DMS153 treated with DMSO at 0.1 percent for 48 hours (cell line): ENCODE results near the gene NGEF.

Source experiments
- DNase-seq: peaks from one replicate; lab custom pipeline; 2025; ENCODE audit not compliant: unreplicated experiment; lab: John Stamatoyannopoulos, UW

NGEF gene

DNA sequence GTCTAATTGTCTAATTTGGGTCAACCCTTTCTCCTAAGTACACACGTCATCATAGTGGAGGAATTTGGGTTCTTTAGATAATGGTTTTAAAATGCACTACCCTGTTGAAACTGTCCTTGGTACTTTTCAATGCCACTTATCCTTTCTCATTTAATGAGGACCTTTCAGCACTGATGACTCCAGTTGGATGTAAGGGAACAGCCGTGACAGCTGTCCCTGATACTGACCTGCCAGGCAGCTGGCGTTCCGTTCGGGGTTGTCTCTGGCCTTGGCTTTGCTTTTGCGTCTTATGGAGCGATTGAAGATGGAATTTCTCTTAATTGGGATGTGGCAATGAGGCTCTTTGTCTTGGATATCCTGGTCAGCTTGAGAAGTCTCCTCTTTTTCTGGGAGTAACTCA, 38.7 kb downstream of the NGEF start:
- no peak for DNase-seq

DNA sequence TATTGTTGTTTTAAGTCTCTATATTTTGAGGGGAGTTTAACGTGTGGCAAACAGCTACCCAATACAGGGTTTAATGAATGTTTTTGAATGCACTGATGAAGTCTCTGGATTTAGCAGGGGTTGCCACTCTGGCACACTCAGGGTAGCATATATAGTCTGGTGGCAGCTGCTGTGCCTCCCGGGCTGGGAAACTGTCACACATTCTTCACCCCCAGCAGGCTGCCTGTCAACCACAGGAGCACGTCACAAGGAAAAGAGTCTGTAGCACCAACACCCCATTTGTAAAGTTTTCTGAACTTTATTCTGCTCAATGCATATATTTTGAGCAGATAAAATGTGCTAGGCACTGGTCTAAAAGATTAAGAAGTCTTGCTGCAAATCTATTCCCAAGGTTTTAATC, 39.3 kb downstream of the NGEF start:
- DNase-seq, result no peak

DNA sequence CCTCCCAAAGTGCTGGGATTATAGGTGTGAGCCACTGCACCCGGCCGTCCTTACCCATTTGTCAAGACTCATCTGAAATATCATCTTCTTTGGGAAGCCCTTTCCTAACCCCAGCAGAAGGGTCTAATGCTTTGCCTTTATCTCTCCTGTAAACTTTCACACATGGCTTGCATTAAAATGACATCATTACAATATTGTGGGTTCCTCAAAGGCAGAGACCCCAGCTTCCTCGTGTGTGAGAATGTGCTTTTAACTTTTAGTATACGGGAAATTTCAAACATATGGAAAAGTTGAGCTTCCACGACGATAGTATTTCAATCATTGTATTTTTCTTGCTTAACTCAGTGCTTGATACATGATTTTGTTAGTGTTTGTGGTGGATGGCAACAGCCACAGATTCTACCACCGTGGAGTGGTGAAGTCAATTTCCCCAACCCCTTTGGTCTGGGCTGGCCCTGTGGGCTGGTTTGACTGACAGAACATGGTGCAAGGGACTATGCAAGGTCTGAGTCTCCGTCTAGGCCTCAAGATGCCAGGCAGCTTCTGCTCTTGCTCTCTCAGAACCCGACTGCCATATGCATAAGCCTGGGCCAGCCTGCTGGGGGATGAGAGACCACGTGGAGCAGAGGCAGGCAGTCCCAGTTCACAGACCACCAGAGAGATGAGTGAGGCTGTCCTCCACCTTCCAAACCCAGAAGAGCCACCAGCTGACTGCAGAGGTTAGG, 39.9 kb downstream of the NGEF start:
- no peak for DNase-seq

DNA sequence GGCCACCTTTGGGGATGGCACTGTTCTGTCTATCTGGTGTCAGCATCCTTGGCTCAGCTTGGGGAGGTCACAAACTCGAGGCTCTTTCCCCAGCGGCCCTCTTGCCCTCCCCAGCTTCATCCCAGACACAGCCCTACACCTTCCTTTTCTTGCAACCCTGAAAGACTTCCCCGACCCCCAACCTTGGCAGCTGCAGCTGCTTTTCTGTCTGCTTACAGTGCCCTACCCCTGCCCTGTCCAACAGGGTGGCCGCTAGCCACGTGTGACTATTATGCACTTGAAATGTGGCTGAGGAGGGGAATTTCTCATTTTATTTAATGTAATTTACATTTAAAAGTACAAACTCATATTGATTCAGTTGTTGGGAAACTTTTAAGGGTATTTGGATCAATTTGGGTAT, 41.3 kb downstream of the NGEF start:
- no peak for DNase-seq

DNA sequence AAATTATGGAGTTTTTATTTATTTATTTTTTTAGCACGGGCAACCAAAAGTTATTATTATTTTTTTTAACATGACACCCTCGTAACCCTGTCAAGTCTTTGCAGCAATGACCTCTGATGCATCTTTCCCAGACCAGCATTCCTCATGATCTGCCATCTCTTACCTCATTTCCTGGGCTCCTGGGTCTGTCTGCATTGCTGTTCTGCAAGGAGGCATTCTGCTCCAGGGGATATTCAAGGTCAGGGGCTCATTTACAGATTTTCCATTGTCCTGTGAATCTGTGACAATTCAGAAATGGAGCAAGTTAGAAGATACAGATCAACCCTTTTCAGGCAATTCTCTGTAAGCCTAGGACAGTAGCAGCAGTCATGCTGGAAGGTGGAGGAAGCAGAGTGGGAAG, 43.0 kb downstream of the NGEF start:
- no peak for DNase-seq

DNA sequence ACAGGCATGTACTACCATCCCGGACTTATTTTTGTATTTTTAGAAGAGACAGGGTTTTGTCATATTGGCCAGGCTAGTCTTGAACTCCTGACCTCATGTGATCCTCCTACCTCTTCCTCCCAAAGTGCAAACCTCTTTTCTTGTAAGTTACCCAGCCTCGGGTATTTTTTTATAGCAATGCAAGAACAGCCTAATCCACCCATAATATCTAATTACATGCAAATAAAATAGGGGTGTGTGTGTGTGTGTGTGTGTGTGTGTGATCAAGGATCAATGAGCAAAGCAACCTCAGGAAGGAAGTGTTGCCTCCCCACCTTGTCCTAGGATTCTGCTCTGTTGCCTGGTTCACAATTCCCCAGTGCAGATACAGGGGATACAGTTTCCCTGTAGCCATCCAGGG, 45.6 kb downstream of the NGEF start:
- DNase-seq, result no peak

DNA sequence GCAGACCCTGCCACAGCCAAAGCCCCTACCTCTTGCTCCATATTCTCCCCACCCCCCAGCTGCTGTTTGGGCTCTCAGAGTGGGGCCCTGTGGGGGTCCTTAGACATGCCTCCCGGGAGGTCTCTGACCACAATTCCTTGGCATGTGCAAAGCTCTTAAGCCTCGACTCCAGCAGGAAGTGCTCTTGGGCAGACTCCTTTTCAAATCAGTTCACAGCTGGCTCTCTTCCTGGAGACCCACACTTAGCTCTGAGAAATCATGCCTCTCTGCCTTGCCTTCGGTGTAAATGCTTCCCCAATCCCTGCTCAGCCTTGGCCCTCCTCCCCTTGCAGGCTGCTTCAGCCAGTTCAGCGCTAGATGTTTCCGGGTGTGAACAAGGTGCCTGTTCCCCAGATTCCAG, 46.9 kb downstream of the NGEF start:
- no peak for DNase-seq

DNA sequence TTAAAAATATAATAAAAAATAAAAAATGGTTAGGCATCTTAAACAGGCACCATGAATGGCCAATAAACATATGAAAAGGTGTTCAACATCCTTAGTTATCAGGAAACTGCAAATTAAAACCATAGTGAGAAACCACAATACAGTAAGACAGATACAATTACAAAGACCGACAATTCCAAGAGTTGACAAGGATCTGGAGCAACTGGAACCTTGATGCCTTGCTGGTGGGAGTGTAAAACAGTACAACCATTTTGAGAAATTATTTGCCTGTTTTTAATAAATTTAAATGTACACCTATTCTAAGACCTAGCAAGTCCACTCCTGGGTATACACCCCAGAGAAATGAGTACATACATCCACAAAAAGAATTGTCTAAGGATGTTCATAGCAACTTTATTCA, 49.1 kb downstream of the NGEF start:
- DNase-seq, result no peak

DNA sequence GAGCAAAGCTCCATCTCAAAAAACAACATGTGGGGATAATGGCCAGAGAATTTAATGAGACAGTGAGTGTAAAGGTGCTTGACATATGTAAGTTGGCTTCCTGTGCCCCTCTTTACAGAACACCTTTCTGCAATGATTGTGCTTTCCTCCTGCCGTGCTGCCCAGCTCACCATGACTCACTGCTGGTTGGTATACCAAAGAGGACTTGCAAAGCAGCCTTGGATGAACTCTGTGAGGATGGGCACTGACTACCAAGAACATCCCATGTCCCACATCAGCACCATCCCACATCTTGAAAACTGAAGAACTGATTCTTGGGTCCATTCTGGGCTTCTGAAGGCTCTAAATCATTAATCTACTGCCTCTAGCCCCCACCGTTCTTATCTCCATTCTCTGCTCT, 52.2 kb downstream of the NGEF start:
- DNase-seq, result no peak

DNA sequence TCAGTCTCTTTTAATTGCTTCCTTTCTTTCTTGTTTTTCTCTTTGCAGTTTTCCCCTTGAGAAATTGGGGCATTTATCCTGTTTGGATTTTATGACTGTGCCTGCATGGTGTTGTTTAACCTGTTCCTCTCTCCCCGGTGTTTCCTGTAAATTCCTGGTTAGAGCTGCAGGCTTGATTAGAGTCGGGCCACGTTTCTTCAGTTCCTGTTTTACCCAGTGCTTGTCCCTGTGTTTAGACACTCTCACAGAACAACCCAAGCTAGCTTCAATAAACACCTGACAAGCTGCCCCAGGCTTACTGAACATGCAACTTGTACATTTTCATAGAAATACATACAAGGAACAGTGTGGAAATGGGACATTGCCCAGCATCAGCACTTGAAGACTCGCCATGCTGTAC, 53.9 kb downstream of the NGEF start:
- no peak for DNase-seq

DNA sequence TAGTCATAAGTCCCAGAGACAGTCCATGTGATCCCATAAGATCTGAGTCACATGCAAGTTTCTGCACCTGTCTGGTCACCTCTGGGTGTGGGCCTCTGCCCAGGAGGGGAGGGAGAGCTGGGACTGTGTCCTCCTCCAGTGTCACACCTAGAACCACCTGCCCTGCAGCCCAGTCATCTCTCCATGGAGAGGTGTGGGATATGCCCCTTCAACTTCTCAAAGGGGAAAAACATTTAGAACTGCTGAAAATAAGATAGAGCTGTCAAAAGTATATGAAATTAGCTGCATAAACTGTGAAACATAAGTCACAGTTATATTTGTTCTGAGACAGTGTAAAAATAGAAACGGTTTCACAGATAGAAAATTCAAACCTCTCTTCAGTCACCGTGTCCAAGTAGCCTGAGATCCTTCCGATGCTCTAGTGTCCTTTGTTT, 55.4 kb downstream of the NGEF start:
- DNase-seq, result no peak

DNA sequence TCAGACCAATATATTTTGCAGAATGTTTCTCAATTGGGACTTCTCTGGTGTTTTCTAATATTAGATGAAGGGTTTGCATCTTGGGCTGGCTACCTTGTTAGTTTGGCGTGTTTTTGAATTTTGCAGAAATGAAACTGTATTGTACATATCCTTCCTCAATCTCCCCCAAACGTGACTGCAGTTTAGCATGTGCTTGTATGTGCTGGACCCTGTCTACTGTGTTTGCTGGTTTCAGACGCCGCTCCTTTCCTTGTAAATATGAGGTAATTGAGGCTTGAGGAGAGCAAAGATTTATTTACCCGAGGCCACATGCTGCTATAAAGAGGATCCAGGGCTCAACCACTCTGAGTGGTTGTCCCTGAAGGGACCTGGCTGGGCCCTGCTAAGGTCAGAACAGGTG, 57.2 kb downstream of the NGEF start:
- no peak for DNase-seq

DNA sequence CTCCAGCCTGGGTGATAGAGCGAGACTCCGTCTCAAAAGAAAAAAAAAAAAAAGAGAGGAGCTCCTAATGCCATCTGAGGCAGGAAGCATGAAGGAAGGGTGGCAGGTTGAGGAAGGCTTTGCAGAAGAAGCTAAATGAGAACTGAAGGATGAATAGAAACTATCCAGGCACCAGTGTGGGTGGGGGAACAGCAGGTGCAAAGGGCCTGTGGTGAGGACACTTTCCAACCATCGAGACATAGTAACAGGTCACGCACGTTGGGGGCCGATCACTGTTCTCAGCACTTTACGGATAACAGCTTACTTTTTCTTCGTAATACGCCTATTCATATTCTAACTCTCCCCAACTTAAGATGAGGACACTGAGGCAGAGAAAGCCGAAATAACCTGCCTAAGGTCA, 58.4 kb downstream of the NGEF start:
- DNase-seq, result no peak

DNA sequence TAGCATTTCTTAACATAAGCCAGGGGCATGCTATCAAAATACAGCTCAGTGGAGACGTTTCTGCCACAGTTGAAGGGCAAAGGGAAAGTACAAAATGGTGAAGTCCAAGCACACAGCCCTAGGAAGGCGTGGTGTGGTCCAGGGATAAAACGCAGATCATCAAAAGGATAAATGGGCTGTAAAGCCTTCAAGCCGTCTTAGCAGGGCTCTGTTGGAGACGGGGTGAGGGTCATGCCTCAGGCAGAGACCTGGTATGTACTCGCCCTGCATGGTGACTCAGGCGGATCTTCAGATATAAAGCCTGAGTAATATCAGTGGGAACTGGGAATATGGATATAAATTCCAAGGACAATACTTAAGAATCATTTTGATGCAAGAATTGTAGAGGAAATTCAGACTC, 61.2 kb downstream of the NGEF start:
- DNase-seq, result no peak

DNA sequence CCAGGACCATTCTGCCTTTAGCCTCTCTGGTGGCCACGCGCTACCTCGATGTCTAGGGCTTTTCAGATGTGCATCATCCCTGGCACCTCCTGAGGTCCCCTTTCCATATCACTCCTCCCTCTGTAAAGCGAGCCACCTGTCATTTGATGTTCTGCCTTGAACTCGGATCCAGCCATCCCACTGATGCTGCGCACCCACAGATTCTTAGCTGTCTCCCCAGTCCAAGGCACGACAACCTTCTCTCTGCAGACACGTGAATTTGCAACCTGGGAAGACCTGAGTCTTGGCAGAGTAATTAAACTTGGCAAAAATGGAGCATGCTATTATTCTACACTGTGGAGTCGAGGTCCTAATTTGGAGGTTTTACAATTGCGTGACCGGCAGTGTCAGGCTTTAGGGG, 61.9 kb downstream of the NGEF start:
- DNase-seq, result no peak

DNA sequence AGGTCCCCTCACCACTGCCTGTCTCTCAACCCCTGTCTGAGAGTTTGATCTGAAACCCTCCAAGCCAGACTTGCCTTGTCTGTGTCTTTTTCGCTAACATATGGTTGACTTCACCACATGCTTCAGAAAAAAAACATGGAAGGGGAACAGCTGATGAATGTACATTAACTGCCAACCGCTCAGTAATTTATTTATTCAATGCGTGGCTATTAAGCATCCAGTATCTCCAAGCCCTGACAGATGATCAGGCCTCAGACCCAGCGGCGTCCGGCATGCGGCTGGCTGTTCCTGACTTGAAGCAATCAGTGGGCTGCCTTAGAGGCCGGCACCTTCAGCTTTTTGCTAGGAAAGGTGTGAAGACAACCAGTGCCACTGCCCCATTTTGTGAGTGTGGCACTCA, 62.3 kb downstream of the NGEF start:
- no peak for DNase-seq

DNA sequence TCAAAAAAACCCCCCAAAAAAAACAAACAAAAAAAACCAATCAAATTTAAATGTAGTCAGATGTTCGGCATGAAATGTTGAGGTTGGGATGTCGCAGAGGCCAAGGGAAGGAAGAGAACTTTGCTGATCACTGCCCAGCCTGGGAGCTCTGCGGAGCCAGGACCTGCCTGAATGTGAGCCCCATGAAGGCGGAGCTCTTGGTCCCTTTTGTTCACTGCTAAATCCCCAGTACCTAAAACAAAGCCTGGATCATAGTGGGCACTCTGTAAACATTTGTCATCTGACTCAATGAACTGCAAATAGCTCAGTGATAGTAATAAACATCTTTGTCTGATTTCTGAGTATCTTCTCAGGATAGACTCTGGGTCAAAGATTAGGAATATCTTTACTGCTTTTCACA, 64.0 kb downstream of the NGEF start:
- no peak for DNase-seq

DNA sequence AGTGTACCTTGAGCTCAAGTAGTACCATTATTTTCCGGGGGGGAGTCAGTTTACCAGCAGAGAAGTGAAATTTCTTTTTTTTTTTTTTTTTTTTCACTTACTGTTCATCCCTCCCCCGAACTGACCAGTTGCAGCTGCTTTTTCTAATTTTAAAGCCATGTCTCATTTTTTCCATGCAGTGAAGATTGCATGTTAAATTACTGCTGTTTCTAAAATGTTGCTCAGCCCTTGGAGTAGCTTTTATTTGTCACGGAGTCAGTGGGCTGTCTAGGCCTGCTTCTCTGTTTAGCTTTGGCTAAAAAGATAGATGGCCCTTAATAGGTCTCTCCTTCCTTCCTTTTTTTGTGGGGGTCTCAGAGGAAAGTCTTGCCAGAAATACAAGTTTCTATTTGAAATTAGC, 70.2 kb downstream of the NGEF start:
- DNase-seq, result no peak

DNA sequence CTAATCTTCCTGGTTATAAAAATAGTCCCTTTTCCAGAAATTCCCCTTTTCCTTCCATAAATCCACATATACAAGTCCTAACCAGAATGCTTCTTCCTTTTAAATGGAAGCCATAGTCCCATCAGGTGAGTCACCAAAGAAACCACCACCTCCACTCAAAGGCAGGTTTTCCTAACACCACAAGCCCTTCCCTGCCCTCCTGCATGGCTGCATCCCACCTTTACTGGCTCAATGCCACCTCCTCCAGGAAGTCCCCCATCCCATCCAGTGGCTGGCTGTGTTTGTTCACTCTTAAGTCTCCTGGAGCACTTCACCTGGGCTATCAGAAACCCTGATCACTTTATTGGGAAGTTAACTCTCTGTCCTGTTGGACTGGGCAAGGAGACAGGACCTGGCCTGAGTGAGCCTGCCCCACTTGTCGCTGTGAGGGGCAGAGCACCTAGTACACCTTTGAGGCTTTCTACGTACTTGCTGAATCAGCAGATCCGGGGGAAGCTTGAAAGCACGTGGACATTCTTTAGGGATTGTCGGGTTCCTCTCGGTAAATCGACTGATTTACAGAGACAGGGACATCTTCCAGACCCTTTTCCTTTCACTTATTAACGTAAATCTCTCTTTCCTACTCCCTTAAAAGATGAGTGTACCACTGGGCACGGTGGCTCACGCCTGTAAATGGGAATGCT, 71.0 kb downstream of the NGEF start:
- DNase-seq, result no peak

DNA sequence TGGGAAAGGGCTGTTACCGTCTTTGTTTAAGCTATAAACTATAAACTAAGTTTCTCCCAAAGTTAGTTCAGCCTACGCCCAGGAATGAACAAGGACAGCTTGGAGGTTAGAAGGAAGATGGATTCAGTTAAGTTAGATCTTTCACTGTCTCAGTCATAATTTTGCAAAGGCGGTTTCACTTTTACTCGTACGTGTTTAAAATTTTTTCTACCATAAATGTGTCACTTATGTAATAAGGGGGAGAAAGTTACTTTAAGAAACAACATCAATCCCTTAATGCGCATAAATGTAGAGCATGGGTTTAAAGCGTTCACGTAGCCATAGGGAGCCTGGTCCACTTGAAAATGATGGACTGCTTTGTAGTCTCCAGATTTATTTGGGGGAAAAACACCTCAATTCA, 71.7 kb downstream of the NGEF start:
- DNase-seq, result no peak

DNA sequence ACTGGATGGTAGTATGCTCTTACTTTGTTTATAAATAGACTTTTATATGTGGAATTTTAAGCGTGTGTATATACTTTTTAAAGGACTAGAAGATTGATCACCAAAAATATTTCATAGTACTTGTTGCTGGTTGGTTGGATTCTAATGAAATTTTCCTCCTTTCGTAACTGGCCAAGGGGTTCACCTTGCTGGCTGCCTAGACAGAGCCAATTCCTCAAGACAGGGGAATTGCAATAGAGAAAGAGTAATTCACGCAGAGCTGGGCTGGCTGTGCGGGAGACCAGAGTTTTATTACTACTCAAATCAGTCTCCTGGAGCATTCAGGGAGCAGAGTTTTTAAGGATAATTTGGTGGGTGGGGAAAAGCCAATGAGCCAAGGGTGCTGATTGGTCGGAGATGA, 72.3 kb downstream of the NGEF start:
- no peak for DNase-seq

DNA sequence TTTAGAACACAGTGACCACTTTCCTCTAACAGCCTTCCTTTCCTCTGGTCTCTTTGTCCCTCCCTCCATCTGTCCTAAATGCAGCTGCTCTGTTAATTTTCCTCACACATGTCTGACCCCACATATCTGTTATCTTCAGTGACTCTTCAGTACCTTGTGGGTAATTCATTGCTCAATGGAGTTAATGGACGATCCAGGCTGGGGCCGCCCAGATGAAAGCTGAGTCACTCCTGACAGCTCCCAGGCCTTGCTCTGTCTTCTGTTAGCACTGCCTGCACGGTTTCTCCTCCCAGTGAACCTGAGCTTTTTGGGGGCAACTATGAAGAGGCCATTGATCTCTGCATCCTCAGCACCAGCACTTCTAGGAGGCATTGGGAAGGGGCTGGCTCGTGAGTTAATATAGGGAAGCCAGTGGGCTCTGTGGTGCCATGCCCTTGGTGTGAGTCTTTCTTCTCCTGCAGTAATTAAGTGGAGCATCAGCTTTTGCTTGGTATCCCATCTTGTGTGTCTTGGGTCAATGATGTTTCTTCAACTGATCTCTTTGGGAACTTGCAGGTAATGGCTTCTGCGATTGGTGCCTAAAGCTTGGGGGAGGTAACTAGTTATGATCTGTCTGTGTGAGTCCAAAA, 75.7 kb downstream of the NGEF start:
- DNase-seq, result no peak

DNA sequence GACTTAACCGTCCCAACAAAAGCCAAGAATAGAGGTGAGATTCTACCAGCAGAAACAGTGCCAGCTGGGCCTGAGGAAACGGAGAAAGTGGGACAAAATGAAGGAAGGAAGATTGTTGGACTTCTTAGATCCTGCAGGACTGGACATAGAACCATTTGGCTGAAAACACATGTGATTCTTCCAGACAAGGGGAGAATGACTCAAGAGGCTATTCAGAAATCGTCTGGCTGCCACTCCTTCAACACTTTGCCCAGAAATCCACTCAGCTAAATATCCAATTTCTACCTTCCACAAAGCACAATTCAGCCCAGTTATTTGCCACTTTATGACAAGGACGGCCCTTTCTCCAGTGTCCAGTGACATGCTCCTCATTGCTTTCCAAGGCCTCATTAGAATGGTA, 81.4 kb downstream of the NGEF start:
- no peak for DNase-seq
